Measurements from ENCODE around the gene ARFGAP2.

The ARFGAP2 gene

DNA sequence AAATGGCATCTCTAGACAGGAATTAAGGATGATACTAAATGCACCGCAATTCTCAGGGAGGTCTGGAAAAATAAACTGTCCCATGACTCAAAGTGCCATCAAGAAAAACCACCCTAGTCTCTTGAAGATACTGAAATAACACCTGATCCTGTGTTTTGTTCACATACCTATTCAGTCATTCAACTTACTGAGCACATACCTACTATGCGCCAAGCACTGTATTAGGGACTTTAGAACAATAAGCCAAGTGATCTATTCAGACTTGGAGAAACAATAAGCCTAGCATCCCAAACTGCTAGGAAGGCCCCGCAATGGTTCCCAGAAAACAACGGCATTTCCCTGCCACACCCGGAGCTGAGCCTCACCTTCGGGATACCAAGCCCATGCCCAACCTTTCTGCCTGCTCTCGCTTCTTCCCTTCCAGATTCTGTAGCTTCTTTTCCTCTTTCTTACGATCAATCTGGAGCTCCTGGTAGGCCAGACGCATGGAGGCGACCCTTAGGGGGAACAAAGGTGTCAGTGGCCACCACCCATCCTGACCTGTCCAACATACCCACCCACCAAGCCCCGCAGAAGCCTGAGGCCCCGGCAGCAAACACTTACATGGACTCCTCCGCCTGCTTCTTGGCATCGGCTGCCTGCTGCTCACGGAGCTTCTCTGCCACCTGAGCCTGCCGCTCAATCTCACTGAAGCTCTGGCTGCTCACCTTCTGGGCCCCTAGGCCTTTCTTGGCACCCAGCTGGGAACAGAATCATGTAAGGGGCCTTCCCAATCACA lies 5.4 kb downstream of the ARFGAP2 start:
- DNase-seq (ENCODE audit: low read depth), result no peak

- no peak for DNase-seq (ENCODE audit: low read depth)
Measured at GRCh38 chr11:47166368-47166767, 10.3 kb downstream of the ARFGAP2 start.

- no peak for DNase-seq (ENCODE audit: low read depth)
Measured at GRCh38 chr11:47165253-47165840, 11.3 kb downstream of the ARFGAP2 start.

GRCh38 chr11:47164321-47164720 lies 12.4 kb downstream of the ARFGAP2 start:
- DNase-seq (ENCODE audit: low read depth), result no peak

- no peak for DNase-seq (ENCODE audit: low read depth)
Measured at GRCh38 chr11:47163898-47164297, 12.8 kb downstream of the ARFGAP2 start.

GRCh38 chr11:47163193-47163592 lies 13.5 kb downstream of the ARFGAP2 start:
- DNase-seq (ENCODE audit: low read depth), result no peak

GRCh38 chr11:47162426-47162825 lies 14.3 kb downstream of the ARFGAP2 start:
- no peak for DNase-seq (ENCODE audit: low read depth)

DNA sequence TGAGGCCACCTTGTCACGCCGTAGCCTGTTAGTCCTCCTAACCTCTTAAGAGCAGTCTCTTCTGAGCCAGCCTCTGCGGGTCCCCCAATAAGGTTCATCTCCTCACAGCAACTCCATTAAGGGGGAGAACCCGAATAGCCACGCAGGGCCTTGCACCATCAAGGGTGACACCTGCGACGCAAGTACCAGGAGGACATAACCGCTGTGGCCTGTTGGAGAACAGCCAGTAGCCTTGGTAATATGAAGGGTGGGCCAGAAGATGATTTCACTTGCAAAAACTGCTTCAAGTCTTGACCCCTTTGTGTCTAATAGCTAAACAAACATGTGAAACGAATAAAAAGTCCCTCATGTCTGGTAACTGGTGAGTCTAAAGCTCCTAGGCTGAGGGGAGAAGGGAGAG lies 14.8 kb downstream of the ARFGAP2 start:
- no peak for DNase-seq (ENCODE audit: low read depth)

DNA sequence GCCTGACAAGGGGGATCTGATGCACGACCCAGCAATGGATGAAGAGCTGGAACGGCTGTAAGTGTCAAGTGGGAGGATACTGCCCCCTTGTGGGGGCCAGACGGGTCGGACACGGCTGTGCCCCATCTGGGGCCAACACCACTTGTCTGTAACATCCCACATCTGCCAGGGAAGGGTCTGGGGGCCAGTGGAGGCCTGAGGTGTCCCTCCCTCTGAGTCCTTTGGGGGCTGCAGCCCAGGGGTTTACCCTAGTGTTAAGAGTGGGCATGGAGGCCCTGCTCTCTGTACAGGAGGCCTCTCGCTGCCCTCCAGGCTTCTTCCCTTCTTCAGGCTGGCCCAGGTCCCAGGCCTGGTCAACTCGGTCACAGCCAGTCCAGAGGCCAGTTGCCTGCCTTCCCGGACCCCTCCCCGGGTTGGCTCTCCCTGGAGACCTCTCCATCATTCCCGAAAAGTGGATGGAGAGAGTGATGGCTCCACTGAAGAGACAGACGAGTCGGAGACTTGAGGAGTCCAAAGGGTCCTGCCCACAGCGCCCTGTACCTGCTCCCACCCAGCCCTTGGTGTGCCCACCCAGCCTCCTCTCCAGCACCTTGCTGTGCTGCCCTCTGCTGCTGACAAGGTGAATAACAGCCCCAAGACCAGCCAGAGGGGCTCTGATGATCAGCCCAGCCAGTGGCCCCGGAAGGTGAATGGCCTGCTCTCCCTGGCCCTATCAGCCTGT lies 15.4 kb downstream of the ARFGAP2 start:
- DNase-seq (ENCODE audit: low read depth), result no peak

DNA sequence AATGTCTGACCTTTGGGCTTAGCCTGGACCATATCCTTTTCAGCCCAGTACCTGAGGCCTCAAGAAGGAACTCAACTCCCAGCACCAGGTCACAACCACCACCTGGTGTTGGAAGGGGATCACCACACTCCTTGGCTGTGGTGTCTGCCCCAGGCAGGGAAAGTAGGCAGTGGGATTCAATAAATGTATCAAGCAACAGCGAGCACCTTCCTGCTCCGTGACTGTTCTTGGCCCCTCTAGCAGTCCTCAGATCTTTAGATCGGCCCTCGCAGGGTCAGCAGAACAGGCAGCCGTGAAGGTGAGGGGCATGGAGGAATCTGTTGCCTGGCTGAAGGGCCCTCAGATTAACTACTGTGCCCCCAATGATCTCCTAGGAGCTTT lies 15.9 kb downstream of the ARFGAP2 start:
- no peak for DNase-seq (ENCODE audit: low read depth)

DNA sequence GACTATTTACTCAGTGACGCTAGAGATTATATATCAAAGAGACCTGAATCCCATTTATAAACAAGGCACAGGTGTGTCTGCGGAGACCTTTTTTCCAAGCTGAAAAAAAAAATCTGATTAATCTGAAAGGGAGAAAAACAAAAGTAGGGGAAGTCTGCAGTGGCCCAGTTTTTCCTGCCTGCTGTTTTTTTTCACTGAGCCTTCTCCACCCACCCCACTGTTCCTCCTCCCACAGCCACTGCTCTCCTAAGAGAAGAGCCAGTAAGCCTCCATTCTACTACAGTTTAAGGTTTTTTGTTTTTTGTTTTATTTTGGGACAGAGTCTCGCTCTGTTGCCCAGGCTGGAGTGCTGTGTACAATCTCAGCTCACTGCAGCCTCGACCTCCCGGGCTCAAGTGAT lies 18.4 kb downstream of the ARFGAP2 start:
- no peak for DNase-seq (ENCODE audit: low read depth)

DNA sequence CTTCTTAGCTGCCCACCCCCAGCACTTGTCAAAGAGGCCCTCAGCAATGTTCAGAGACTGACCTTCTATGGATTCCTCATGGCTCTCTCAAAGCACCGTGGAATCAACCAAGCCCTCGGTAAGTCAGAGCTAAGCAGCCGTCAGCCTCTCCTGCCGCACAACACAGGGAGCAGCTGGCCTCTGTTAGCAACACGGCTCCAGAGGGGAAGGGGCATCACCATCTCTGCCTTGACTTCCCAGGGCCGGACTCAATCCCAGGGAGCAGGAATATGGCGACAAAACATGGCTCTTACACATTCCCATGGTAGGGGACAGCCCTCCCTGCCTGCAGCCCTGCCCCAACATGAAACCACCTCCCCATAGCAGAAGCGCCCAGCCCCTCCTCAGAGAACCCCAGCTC lies 18.9 kb downstream of the ARFGAP2 start:
- DNase-seq (ENCODE audit: low read depth), result no peak

DNA sequence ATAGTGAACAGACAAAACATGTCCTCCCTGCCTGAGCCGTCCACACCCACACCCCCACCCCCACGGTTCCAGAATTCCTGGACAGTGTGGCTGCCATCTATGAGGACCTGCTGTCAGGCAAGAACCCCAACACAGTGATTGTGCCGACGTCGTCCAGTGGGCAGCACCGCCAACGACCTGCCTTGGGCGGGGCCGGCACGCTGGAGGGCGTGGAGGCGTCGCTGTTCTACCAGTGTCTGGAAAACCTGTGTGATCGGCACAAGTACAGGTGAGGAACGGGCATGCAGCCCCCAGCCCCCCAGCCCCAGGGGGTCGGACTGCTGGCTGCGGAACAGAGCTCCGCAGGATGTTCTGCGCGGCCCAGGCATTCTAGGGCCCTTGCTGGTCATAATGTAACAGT lies 19.7 kb downstream of the ARFGAP2 start:
- no peak for DNase-seq (ENCODE audit: low read depth)

- DNase-seq (ENCODE audit: low read depth), result no peak
Measured at GRCh38 chr11:47156333-47156732, 20.3 kb downstream of the ARFGAP2 start.

GRCh38 chr11:47155879-47156278 lies 20.8 kb downstream of the ARFGAP2 start:
- no peak for DNase-seq (ENCODE audit: low read depth)

DNA sequence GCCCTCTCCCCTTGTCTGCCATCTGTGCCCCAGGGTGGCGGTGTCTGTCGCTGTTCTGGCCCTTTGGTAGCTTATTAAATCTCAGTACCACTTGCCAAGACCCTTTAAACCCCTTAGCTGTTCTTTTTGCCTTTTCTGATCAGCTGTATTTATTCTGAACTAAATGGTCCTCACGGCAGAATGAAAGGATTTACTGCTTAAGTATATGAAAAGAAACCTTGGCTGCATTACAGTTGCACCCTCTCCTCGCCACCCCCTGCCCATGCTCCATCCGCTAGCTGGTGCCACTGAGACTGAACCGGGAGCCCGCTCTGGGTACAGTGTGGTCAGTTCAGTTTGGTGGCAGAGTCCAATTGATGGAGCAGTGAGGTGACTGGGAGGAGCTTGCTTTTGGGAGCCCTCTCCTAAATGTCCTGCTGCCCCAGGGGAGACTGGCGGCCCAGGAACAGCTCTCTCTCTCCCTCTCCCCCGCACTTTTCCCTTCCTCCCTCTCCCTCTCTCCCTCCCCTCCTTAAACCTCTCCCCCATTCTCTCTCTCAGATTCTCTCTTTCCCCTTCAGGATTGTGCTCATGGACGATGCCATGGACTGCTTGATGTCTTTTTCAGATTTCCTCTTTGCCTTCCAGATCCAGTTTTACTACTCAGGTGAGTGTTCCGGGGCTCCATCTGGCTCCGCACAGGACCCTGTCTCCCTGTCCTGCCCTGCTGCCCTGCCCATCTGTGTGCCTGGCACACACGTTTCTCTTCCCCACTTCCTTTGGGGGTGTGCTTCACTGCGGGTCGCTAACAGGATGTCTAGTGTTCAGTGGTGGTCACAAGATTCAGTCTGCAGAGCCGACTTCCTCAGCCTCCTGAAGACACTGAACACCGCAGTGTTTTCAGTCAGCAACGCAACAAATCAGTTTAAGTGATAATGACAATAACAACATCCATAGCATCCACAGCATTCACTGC lies 21.8 kb downstream of the ARFGAP2 start:
- DNase-seq (ENCODE audit: low read depth), result no peak

GRCh38 chr11:47152953-47153950 lies 23.4 kb downstream of the ARFGAP2 start:
- DNase-seq (ENCODE audit: low read depth), result no peak

DNA sequence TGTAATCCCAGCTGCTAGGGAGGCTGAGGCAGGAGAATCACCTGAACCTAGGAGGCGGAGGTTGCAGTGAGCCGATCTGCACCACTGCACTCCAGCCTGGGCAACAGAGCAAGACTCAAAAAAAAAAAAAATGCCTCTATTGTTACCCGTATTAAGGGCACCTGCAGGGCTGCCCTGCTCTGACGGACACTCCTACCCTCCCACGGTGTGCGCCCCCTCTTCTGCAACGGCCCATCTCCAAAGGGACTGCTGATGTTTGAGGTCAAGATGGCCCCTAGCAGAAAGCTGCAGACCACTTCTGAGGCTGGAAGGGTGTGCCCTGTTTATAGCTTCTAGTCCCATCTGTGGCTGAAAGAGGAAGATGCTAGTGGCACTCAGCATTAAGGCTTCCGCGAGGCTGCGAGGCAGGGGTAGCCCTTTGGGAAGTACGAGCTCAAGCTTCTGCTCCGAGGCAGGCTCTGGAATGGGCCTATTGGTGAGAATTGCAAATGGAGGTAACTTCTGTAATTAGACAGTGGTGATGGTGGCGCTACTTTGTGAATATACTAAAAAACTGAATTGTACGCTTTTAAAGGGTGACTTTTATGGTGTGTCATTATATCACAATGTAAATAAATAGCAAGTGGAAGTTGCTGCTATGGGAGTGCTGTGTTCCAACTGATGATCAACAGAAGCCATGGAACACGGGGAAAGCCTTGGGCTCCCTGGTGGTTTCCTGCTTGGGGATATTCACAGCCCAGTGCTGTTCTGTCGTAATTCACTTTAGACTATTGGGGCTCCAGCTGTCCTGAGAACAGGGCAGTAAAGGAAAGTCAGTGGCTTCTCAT lies 24.3 kb downstream of the ARFGAP2 start:
- DNase-seq (ENCODE audit: low read depth), result no peak

GRCh38 chr11:47149782-47150181 lies 26.9 kb downstream of the ARFGAP2 start:
- DNase-seq (ENCODE audit: low read depth), result no peak
